Medulla oblongata (tissue), 1 donor: ENCODE results near the gene TMEFF2.
"Not testable (repeated sequence)": the region's sequence is repeated elsewhere in the genome, so short reads cannot be mapped to it uniquely, and the experiment has no call there.

Source experiments
- DNase-seq: peaks from one replicate; pipeline ENCODE4 v3.0.0-alpha.2; 2015; ENCODE audit errors: extremely low spot score

TMEFF2 gene

GRCh38 chr2:192184349-192184748 is 10.4 kb downstream of the TMEFF2 start:
- DNase-seq, result no peak

DNA sequence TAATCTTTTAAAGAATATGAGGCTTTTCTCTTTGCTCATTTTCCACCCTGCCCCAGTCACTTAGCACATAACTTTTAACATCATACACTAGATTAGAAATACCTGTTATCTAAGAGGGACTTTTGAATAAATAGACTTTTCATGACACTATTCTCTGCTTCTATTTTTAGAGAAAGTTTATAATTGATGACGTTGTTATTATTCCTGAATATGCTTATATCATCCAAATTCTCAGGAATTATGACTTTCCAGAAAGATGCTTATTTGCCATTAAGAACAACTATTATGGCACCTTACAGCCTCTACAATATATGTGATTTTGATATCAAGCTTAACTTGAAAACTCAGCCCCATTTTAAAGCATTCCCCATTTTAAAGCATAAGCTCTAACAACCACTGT is 11.4 kb downstream of the TMEFF2 start:
- no peak for DNase-seq

DNA sequence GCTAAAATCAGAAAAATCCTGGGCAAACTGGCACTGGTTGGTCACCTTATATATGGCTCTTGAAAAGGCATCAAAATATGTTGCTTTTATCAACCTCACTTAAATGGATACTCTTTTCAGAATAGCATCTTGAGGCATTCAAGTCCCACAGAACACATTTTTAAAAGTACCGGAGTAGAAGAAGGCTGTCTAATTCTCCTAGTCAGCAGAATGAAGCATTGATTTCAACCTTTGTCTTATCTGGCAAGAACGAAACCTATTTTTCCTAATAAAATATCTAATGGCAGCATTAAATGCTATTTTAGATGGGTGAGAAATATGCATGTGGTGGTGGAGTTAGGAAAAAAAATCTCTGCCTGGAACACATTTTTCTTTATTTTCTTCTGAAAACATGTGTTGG is 27.8 kb downstream of the TMEFF2 start:
- DNase-seq, result no peak

GRCh38 chr2:192165842-192166241 is 28.9 kb downstream of the TMEFF2 start:
- DNase-seq, result no peak

DNA sequence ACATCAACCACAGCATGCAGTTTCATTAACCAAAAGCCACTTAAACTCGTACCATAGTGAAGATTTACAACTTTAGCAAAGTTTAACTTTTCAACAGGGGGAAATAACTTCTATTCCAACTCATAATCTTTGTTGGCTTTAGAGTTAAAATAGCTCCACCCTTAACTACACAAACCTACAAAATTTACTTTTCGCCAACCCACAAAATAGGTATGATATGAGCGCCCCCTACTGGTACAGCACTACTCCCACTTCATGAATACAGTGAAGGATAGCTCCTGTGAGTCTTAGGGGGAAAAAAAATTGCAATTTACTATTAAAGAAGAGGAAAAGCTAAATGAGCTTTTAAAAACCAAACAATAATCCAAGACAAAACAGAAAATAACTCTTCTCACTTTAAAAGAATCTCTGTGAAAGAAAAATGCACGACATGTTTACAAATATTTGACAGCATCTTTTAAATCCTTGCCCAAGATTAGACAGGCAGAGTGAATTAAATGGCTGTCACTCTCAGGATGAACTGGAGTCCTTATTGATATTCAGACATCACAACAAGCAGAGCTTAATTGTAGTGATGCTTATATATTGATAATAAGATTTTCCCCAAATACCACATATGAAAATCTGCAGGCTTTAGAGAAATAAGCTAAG is 32.2 kb downstream of the TMEFF2 start:
- DNase-seq, result peak; percentile 83

- DNase-seq, result no peak
Observed at GRCh38 chr2:192161656-192162290, 33.0 kb downstream of the TMEFF2 start.

DNA sequence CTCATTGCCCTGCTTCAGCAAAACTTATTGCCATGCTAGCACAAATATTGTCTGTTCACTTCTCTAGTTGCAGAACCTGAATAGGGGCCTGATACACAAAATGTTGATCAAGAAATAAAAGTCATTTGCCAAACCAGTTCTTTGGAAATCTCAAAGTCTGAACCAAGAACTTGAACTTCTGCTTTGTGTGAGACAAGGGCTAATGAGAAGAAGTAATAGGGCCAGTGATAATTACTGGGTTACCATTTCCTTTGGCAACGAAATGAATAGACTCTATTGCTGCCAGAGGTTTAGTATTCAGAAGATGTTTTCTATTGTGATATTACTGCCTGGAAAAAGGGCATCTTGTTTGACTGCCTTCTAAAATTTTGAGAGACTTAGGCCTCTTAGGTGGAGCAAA is 35.0 kb downstream of the TMEFF2 start:
- no peak for DNase-seq

DNA sequence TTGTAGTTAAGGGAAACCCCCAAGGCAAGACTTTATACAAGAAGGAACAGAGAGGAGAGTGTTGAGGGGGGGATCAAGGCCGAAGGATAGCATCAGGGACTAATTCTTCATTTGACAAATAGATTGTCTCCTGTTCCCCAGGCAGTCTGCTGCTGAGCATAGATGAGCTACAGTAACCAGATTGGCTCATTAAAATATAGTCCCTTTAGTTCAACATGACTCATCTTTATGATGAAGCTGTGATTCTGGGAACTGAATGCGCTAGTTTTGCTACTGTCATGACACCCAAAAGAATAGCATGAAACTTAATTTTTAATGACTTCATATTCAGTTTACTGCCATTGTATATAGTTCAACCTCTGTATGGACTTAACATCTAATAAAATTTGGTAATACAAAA is 35.5 kb downstream of the TMEFF2 start:
- DNase-seq, result no peak

DNA sequence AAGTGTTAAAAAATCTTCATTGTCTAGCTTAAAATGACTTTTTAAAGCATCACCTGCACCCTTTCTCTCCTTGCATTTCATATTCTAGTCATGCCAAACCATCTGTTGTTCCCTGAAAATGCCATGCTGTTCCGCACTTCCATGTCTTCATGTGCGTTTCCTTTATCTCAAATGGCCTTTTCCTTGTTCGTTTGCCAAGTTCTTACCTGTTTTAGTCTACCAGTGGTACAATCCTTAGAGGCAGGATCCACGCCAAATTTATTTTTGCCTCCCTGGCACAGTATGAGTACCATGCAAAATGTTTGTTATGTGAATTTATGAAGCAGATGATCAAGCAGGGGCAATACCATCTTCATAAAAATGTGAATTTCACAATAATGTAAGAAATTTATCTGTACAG is 37.0 kb downstream of the TMEFF2 start:
- no peak for DNase-seq

DNA sequence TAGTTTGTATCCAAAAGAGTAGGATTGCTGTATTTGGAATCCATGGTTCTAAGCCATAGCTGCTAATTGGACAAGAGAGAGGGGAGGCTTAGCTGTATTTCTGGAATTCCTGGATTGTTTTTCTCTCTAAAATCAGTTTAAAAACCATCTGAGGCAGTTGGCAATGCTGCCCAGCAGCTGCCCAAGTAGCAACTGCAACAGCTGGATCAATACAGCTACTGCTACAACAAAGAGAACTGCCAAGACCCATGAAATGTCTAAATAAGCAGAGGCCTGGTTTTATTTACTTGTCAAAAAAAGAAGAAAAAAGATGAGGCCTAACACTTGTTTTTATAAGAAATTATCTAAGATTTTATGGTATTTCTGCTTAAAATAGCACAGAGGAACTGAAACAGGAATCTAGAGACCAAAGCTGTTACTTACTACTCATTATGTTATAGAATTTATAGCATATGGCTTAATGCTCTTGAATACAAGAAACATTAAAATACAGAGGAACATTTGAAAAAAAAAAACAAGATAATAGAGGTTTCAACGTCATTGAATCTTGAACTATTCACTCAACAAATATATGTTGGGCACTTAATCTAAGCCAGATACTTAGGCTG is 39.1 kb downstream of the TMEFF2 start:
- no peak for DNase-seq

DNA sequence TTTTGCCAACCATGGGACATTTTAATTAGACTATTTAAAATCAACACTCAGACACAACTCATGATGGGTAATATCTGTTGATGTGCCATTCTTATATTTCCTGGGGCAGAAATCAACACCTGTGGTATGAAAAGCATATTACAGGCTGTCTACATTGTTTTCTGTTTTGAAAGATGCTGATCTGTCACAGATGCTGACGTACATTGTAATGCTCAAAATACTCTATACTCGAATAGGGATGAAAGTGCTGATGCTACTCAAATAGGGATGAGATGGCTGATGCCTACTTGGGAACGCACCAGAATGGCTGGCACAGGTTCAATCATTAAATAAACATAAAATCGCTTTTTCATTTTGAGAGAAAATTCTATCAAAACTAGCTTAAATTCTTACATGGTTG is 41.2 kb downstream of the TMEFF2 start:
- no peak for DNase-seq

DNA sequence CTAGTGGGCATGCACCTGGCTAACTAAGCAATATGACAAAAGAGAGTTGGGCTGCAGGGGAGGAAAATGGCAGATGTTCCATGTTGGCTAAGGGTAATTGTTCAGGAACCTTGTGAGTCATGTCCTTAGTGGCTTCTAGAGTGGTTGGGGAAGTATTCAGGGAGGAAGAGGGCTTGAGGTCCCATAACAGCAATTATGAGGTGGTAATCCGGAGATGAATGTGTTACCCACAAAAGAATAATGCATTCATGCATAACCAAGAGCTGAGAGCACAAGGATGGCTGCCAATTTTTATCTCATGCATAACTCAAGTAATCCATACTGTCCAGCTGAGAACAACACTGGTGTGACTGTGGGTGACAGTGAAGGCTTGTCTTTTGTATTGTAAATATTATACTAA is 42.9 kb downstream of the TMEFF2 start:
- no peak for DNase-seq

- no peak for DNase-seq
Observed at GRCh38 chr2:192150166-192150565, 44.6 kb downstream of the TMEFF2 start.

DNA sequence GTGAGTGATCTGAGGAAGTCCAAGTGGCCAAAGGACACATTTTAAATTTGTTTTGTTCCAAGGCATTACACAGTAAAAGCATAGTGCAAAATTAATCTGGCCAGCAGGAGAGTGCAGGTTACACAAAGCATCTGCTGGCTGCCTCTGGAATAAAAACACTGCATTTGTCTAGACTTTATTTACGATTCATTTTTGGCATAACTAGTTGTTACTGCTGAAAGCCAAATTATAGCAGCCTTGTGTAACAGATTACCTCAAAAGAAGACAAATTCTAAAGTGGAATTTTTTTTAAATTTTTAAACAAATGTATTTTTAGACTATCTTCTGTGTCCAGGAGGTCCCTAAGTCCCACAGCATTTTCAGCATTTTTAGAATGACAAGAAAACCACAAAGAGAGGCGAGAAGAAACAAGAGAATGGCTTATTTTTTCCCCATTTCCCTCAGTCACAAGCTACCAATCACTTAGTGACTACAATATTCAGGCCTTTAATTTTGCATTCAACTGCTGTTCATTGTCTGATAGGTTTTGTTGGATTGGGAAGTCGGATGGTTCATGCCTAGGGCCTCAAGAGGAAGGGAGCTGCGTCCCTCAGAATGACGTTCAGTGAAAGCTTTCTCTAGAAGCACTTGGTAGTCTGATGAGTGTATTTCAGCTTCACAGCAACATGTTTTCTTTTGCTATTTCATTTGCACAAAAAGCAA is 46.0 kb downstream of the TMEFF2 start:
- DNase-seq, result peak; percentile 28

DNA sequence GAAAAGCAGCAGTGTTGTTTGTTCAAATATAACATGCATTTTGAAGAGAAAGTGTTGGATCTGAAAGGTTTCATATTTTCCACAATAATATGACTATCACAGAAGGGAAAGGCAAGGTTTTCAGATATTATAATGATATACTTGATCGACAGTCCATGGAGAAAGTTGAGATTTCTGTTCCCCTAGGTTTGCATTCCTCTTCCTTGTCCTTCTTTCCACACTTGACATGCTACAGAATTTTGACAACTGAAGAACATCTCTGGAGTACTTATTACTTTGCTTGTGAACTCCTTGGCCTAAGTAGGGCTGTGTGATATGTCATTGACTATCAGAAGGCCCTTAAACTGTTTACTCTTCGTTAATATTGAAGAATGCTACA is 46.5 kb downstream of the TMEFF2 start:
- DNase-seq, result no peak

DNA sequence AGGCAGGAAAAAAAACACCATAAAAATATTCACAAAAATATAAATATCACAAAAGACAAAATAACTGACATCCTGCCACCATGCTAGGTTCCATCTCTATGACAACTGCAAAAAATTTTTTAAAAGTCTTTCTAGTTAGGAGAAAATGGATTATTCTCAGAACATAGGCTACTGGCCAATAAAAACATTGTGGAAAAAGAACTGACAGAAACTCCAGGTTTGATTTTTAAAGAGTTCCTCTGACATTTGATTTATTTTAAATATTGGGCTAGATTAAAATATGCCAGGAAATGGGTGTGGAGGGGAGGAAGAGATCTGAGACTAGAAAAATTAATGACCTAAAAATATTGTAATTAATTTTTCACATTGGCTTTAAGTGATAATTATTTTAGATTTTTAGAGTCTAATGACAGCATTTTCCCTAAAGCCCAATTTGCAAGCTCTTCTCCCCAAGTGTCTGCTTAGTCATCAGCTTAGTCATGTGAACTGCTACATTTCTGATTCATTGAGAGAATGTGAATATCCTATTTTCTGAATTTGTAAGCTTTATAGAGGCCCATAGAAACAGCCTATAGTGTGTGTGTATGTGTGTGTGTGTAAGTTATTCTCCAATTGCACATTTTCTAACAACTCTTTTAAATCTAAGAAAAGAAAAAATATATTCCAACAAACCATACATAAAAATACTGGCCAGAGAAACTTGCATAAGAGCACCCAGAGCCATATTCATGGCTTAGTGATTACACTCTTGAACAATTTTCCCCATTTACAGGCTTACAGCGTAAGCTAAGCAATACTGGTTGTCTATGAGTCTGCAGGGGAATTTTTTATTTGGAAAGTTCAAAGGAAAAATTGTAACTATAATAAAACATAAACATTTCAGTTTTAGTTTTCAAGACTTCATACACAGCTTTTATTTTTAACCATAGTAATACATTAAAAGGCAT is 48.4 kb downstream of the TMEFF2 start:
- DNase-seq, result no peak

DNA sequence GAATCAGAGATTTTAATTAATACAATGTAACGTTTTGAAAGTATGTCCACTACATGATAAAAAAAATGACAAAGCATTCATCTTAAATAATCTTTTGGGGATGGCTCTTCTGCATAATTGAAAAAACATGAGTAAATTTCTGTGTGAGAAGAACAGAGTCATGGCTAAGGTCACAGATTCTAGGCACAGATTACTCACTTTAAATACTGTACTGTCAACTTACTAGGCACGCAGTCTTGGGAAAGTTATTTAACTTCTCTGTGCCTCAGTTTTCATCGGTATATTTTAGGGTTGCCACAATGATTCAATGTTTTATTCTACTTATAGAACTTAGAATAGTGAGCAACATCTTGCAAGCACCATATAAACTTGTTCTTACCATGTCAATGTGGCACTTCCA is 49.2 kb downstream of the TMEFF2 start:
- DNase-seq, result no peak

DNA sequence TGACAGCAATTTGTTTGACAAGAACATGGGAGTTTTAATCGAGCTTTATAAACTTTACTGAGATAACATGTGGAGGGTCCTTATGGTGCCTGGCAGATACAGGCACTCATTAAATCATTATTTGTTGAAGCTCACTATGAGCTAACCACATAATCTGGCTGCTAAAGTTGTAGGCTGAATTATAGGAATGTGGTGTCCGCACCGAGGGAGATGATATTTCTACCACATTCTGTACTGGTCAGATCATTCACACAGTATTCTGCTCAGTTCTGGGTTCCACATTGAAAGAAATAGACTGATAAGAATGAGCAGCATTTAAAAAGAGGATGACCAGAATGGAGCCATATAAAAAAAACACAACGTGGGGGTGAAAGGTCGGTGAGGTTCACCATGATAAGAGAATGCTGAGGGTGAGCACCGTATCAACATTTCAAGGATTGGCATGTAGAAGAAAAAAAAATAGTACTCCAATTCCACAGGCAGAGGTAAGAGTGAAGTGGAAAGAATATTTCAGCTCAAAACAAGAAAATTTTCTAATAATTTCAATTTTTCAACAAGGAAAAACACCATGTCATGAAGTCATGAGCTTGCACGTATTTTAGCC is 54.4 kb downstream of the TMEFF2 start:
- no peak for DNase-seq

DNA sequence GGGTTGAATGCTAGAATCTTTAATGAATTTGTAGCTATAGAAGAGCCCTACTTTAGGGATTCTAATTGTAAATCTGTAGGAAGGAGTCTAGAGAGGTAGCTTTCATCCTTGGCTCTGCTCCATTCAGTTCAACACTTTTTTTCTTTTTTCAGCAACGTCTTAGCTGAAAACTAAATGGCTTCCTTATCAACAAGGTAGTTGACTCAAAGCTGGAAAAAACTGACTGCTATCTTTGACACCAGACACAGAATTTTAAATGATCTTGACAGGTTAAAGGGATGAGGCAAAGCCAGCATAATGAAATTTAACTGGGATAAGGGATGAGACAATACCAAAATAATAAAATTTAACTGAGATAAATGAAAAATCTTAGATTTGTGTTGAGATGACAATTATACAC is 54.9 kb downstream of the TMEFF2 start:
- DNase-seq, result no peak

GRCh38 chr2:192137451-192137850 is 57.3 kb downstream of the TMEFF2 start:
- no peak for DNase-seq

DNA sequence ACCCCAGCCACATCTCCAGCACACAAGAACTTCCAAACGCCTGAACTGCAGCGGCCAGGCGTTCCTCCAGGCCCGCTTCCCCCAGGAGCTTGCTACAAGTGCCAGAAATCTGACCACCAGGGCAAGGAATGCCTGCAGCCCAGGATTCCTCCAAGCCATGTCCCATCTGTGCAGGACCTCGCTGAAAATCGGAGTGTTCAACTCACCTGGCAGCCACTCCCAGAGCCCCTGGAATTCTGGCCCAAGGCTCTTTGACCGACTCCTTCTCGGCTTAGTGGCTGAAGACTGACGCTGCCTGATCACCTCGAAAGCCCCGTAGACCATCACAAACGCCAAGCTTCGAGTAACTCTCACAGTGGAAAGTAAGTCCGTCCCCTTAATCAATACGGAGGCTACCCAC is 62.1 kb downstream of the TMEFF2 start:
- not testable (repeated sequence) for DNase-seq
